Measurements from ENCODE around the gene TNNT3. TPM values are rescaled to one million over a fixed set of nuclear protein-coding genes. Genes with fewer than 3 reads are reported as not detected.

The TNNT3 gene
- total RNA-seq, 1 donor from 2014 or later, result not detected

GRCh38 chr11:1891831-1892115, 27.7 kb upstream of the TNNT3 start, which contains the start of gene PRR33:
Gene PRR33, minus strand, starts transcription at chr11:1891895. Its CDS starts 1,311 bp downstream, at chr11:1890584.
- TF ChIP-seq CTCF (IDR thresholded peaks at IDR 0.05; ENCODE audit: unreplicated experiment), result no peak
- Mint-ChIP-seq H3K4me1 (ENCODE audit: unreplicated experiment) (no peaks in the 10 kb centered on the region), H3K36me3 (ENCODE audit: low read depth, unreplicated experiment) (no peaks in the 10 kb centered on the region), H3K27ac (ENCODE audit: unreplicated experiment) (no peak within 1 kb of the TSS), H3K4me3 (ENCODE audit: unreplicated experiment) (no peak within 1 kb of the TSS), H3K27me3 (ENCODE audit: unreplicated experiment) (peaks cover 7% of the 10 kb centered on the region), H3K9me3 (ENCODE audit: unreplicated experiment) (no peaks in the 10 kb centered on the region)
- DNase-seq (ENCODE audit: low spot score), result no peak

DNA sequence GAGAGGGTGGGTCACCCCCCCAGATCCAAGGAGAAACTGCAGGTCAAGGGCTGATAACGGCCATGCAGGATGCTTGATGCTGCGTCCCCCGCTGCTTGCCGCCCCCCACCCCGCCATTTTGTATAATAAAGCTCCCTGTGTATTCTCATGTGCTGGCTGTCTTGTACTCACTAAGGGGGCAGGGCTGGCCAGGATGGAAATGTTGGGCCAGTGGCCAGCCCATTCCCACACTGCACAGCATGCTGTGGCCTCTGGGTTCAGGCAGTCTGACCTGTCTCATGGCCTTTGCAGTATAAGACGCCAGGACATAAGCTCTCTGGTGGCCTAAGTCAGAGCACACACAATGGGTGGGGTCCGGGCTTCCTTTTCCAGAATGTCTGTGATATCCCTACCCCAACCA, 27.4 kb upstream of the TNNT3 start:
- H3K9me3 Mint-ChIP-seq (ENCODE audit: unreplicated experiment), result no peaks in the 10 kb centered on the region
- H3K4me3 Mint-ChIP-seq (ENCODE audit: unreplicated experiment), result no peak overlapping the region
- no peaks in the 10 kb centered on the region for H3K4me1 Mint-ChIP-seq (ENCODE audit: unreplicated experiment)
- H3K36me3 Mint-ChIP-seq (ENCODE audit: low read depth, unreplicated experiment), result no peaks in the 10 kb centered on the region
- peaks cover 7% of the 10 kb centered on the region for H3K27me3 Mint-ChIP-seq (ENCODE audit: unreplicated experiment)
- no peak for DNase-seq (ENCODE audit: low spot score)
- no peak for TF ChIP-seq CTCF (IDR thresholded peaks at IDR 0.05; ENCODE audit: unreplicated experiment)
- no peak overlapping the region for H3K27ac Mint-ChIP-seq (ENCODE audit: unreplicated experiment)

DNA sequence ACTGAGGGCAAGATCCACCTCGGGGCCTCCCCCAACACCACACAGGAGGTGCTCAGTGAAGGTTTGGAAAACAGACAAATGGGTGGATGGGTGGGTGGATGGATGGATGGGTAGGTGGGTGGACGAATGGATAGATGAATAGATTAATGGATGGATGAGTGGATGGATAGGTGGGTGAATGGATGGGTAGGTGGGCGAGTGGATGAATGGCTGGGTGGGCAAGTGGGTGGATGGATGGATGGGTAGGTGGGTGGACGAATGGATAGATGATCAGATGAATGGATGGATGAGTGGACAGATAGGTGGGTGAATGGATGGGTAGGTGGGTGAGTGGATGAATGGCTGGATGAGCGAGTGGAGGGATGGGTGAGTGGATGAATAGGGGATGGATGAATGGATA, 26.9 kb upstream of the TNNT3 start:
- TF ChIP-seq CTCF (IDR thresholded peaks at IDR 0.05; ENCODE audit: unreplicated experiment), result no peak
- Mint-ChIP-seq H3K27me3 (ENCODE audit: unreplicated experiment) (peaks cover 7% of the 10 kb centered on the region), H3K36me3 (ENCODE audit: low read depth, unreplicated experiment) (no peaks in the 10 kb centered on the region), H3K9me3 (ENCODE audit: unreplicated experiment) (no peaks in the 10 kb centered on the region), H3K4me3 (ENCODE audit: unreplicated experiment) (no peak overlapping the region), H3K4me1 (ENCODE audit: unreplicated experiment) (no peaks in the 10 kb centered on the region), H3K27ac (ENCODE audit: unreplicated experiment) (no peak overlapping the region)
- no peak for DNase-seq (ENCODE audit: low spot score)

GRCh38 chr11:1893581-1894359, 25.7 kb upstream of the TNNT3 start:
- Mint-ChIP-seq H3K27me3 (ENCODE audit: unreplicated experiment) (peaks cover 2% of the 10 kb centered on the region), H3K27ac (ENCODE audit: unreplicated experiment) (no peak overlapping the region), H3K36me3 (ENCODE audit: low read depth, unreplicated experiment) (no peaks in the 10 kb centered on the region), H3K4me3 (ENCODE audit: unreplicated experiment) (no peak overlapping the region), H3K4me1 (ENCODE audit: unreplicated experiment) (no peaks in the 10 kb centered on the region), H3K9me3 (ENCODE audit: unreplicated experiment) (no peaks in the 10 kb centered on the region)
- no peak for TF ChIP-seq CTCF (IDR thresholded peaks at IDR 0.05; ENCODE audit: unreplicated experiment)
- no peak for DNase-seq (ENCODE audit: low spot score)

GRCh38 chr11:1894759-1895158, 24.7 kb upstream of the TNNT3 start:
- Mint-ChIP-seq H3K36me3 (ENCODE audit: low read depth, unreplicated experiment) (no peaks in the 10 kb centered on the region), H3K27ac (ENCODE audit: unreplicated experiment) (no peak overlapping the region), H3K4me1 (ENCODE audit: unreplicated experiment) (no peaks in the 10 kb centered on the region), H3K27me3 (ENCODE audit: unreplicated experiment) (peaks cover 2% of the 10 kb centered on the region), H3K4me3 (ENCODE audit: unreplicated experiment) (no peak overlapping the region), H3K9me3 (ENCODE audit: unreplicated experiment) (no peaks in the 10 kb centered on the region)
- DNase-seq (ENCODE audit: low spot score), result no peak
- no peak for TF ChIP-seq CTCF (IDR thresholded peaks at IDR 0.05; ENCODE audit: unreplicated experiment)

Data from endothelial cell (in vitro differentiated cells).